ENCODE measurements around the gene RTN1. TPM values are rescaled to one million over a fixed set of nuclear protein-coding genes. Genes with fewer than 3 reads are reported as not detected.

Gene RTN1
- total and polyA plus RNA-seq, 2 experiments from 2014 or later, result 1.1 TPM

- Histone ChIP-seq H3K79me2 (no peaks in the 10 kb centered on the region), H3K4me2 (no peak overlapping the region), H3K9me2 (replicated peaks; ENCODE audit: insufficient read depth) (no peaks in the 10 kb centered on the region), H4K20me1 (ENCODE audit: insufficient read depth, poor library complexity, severe bottlenecking) (no peaks in the 10 kb centered on the region), H3K36me3 (replicated peaks; ENCODE audit: insufficient read depth, low read depth) (no peaks in the 10 kb centered on the region), H3K27ac (no peak overlapping the region), H3K4me1 (ENCODE audit: insufficient read depth) (no peaks in the 10 kb centered on the region), H3K9me3 (ENCODE audit: low read depth) (no peaks in the 10 kb centered on the region), H2AFZ (no peak overlapping the region), H3K27me3 (no peaks in the 10 kb centered on the region), H3K4me3 (no peak overlapping the region)
- DNase-seq (ENCODE audit: low spot score), result no peak
- TF ChIP-seq EZH2phosphoT487 (IDR thresholded peaks at IDR 0.05; ENCODE audit: low read depth, severe bottlenecking, unreplicated experiment), result no peak
- TF ChIP-seq EZH2 (IDR thresholded peaks at IDR 0.05; ENCODE audit: borderline replicate concordance), result no peak
- TF ChIP-seq CTCF (IDR thresholded peaks at IDR 0.05; ENCODE audit: poor library complexity), result no peak
- WGBS (ENCODE audit: low lambda C conversion rate, missing lambda C conversion rate), result 67% methylated on average over 2 of the region's 2 CpGs
Observed at GRCh38 chr14:59547310-59547709, 323.3 kb downstream of the RTN1 start.

Small RNA genes lying within 50 kb of the gene (microRNA-seq; reads per million reads assigned to microRNA genes)
- gene MIR5586, result not detected

Small RNA genes lying within 50 kb of the gene (small RNA-seq; reads per million reads assigned to genes)
- not detected for gene MIR5586

Other genes starting within 250 kb of the RTN1 start
- gene LRRC9, start 49.4 kb upstream of the RTN1 start, total RNA-seq, result 0.13 and 0.28 TPM in 2 replicates
- 1.5 and 2.1 TPM in 2 replicates for gene LRRC9, start 49.4 kb upstream of the RTN1 start, polyA plus RNA-seq
- gene PCNX4, start 221.1 kb upstream of the RTN1 start, total RNA-seq, result 60.0 and 84.2 TPM in 2 replicates
- gene PCNX4, start 221.1 kb upstream of the RTN1 start, polyA plus RNA-seq, result 22.4 and 28.8 TPM in 2 replicates